Panc1 (cell line): ENCODE results near the gene CRLF2. TPM values are rescaled to one million over a fixed set of nuclear protein-coding genes. Genes with fewer than 3 reads are reported as not detected.

Experiments used
- ATAC-seq: fragments of 200-7000 bp; cut with Tn5 transposase; 2 replicates; pipeline ENCODE4 v1.9.1; 2020; ENCODE audit warnings: mild to moderate bottlenecking, moderate library complexity
- BruUV-seq: library from RNA; stranded (reverse); fragments of 400-500 nt; replicated peaks from 2 replicates; lab custom pipeline; 2021; lab: Mats Ljungman, UMichigan
- CTCF ChIA-PET: fragments of 300-600 bp; sonication (Branson Sonifier 250); formaldehyde crosslinking; loops from one replicate; lab custom pipeline; 2022; ENCODE audit warnings: antibody characterized with exemption; lab: Charles Lee
- POLR2A ChIA-PET: fragments of 300-600 bp; sonication (Branson Sonifier 250); formaldehyde crosslinking; loops from one replicate; lab custom pipeline; 2022; ENCODE audit warnings: antibody characterized with exemption; lab: Charles Lee
- DNase-seq: peaks from one replicate; pipeline ENCODE4 v3.0.0-alpha.2; 2010; ENCODE audit warnings: low read depth, low spot score
- H3K27ac ChIP-seq: 2 replicates; pipeline ENCODE4 v1.5.1; 2011; ENCODE audit warnings: mild to moderate bottlenecking, low read length, inconsistent platforms
- H3K27me3 ChIP-seq: fragments of 200-500 bp; sonication (Bioruptor generic); 2 replicates; pipeline ENCODE4 v1.6.0; 2014; ENCODE audit warnings: low read length, inconsistent platforms; ENCODE audit not compliant: control insufficient read depth, insufficient read depth
- H3K36me3 ChIP-seq: fragments of 200-500 bp; sonication (Bioruptor generic); 2 replicates; pipeline ENCODE4 v1.5.1; 2014; ENCODE audit warnings: inconsistent platforms, mild to moderate bottlenecking, low read length, moderate library complexity; ENCODE audit not compliant: control insufficient read depth, insufficient read depth
- H3K4me1 ChIP-seq: 2 replicates; pipeline ENCODE4 v1.5.1; 2011; ENCODE audit warnings: inconsistent platforms, mild to moderate bottlenecking, low read length, moderate library complexity; ENCODE audit not compliant: control insufficient read depth, insufficient read depth
- H3K4me3 ChIP-seq, 2 experiments: 2 replicates each; pipeline ENCODE4 v1.5.1; 2011 to 2012; ENCODE audit warnings: low read depth in 2 of 2, low read length in 2 of 2, mild to moderate bottlenecking in 2 of 2, inconsistent platforms in 1 of 2, moderate library complexity in 1 of 2
- H3K9me3 ChIP-seq: fragments of 200-500 bp; sonication (Bioruptor generic); 2 replicates; pipeline ENCODE4 v1.5.1; 2014; ENCODE audit warnings: low read depth, mild to moderate bottlenecking, inconsistent platforms, low read length, moderate library complexity; ENCODE audit not compliant: control insufficient read depth, insufficient read depth
- CTCF ChIP-seq: fragments of 450-650 bp; IDR thresholded peaks from 2 replicates; pipeline ENCODE4 v1.5.1; 2017; ENCODE audit warnings: mild to moderate bottlenecking
- POLR2AphosphoS5 ChIP-seq: IDR thresholded peaks from 2 replicates; pipeline ENCODE4 v1.6.1; 2012; ENCODE audit warnings: mild to moderate bottlenecking, low read depth, low read length, moderate library complexity
- REST ChIP-seq, 2 experiments: IDR thresholded peaks; 2 replicates each; pipeline ENCODE4 v1.6.1; 2011 to 2012; ENCODE audit warnings: low read depth in 2 of 2, control low read depth in 1 of 2, low read length in 1 of 2, mild to moderate bottlenecking in 1 of 2, moderate library complexity in 1 of 2; ENCODE audit not compliant: insufficient read depth in 1 of 2
- SIN3A ChIP-seq: IDR thresholded peaks from 2 replicates; pipeline ENCODE4 v1.6.1; 2012; ENCODE audit warnings: low read depth, mild to moderate bottlenecking, low read length, moderate library complexity, borderline replicate concordance; ENCODE audit not compliant: insufficient read depth
- TCF7L2 ChIP-seq: IDR thresholded peaks from 2 replicates; pipeline ENCODE4 v1.6.1; 2011; ENCODE audit warnings: mild to moderate bottlenecking, low read depth, low read length, inconsistent platforms
- in situ Hi-C: cut with HindIII; loops from 2 replicates; pipeline ENCODE4 v1.10.0; 2016; ENCODE audit warnings: low sequenced_read_pairs, low pct_unique_long_range_greater_than_20kb
- intact Hi-C: fragments of 100-400 bp; cut with micrococcal nuclease; formaldehyde crosslinking; loops from one replicate; pipeline ENCODE4 v1.10.0; 2022; ENCODE audit not compliant: unreplicated experiment
- total RNA-seq: library from RNA; stranded (reverse); gene quantifications from one replicate; pipeline ENCODE4 v1.2.1, GENCODE V29; 2021; ENCODE audit not compliant: unreplicated experiment

The CRLF2 gene
- total RNA-seq, 1 experiment from 2014 or later = 0.67 TPM

- Histone ChIP-seq H3K4me3 (no peak overlapping the region), H3K9me3 (no peaks in the 10 kb centered on the region), H3K4me1 (no peaks in the 10 kb centered on the region), H3K27me3 (no peaks in the 10 kb centered on the region), H3K27ac (no peak overlapping the region), H3K36me3 (no peaks in the 10 kb centered on the region)
- ATAC-seq (0 out of 2 replicates have a peak, but pooled peaks have one; percentile 58), DNase-seq (no peak)
- BruUV-seq = no TSS peak
- ChIA-PET CTCF (no interaction called here), POLR2A (no interaction called here)
- in situ Hi-C loops (no loop called here), intact Hi-C loops (no loop called here)
- TF ChIP-seq SIN3A = no peak
- no peak for TF ChIP-seq CTCF
- no peak for TF ChIP-seq TCF7L2
- no peak for TF ChIP-seq REST (IDR thresholded peaks at IDR 0.05; ENCODE audit: insufficient read depth in 1 of 2, low read depth in 2 of 2, low read length in 1 of 2)
Observed at GRCh38 chrX:1152090-1152489, 60.4 kb downstream of the CRLF2 start.

- POLR2A ChIA-PET = no interaction called here
- no peak for DNase-seq
- CTCF ChIA-PET = no interaction called here
- no peaks in the 10 kb centered on the region for H3K9me3 ChIP-seq
- TF ChIP-seq POLR2AphosphoS5 (no peak), CTCF (no peak), SIN3A (no peak), TCF7L2 (no peak), REST (IDR thresholded peaks at IDR 0.05; ENCODE audit: insufficient read depth in 1 of 2, low read depth in 2 of 2, low read length in 1 of 2) (no peak)
- H3K27me3 ChIP-seq = no peaks in the 10 kb centered on the region
- no peaks in the 10 kb centered on the region for H3K36me3 ChIP-seq
- H3K4me1 ChIP-seq = no peaks in the 10 kb centered on the region
- in situ Hi-C loops (no loop called here), intact Hi-C loops (no loop called here)
- ATAC-seq = no peak
- H3K4me3 ChIP-seq = no peak overlapping the region
- BruUV-seq = no TSS peak
- H3K27ac ChIP-seq = no peak overlapping the region
Observed at GRCh38 chrX:1151378-1152077, 60.9 kb downstream of the CRLF2 start.
